Body of pancreas (tissue), 4 donors: ENCODE results near the gene LRCH2. TPM values are rescaled to one million over a fixed set of nuclear protein-coding genes. Genes with fewer than 3 reads are reported as not detected.

Experiments
- ATAC-seq: fragments of 150-250 bp; one replicate; pipeline ENCODE4 v1.9.1; 2016
- DNase-seq, 4 donors: peaks; one replicate each; pipeline ENCODE4 v3.0.0-alpha.2; 2019
- H3K27ac ChIP-seq, 4 donors: fragments of 200-600 bp; sonication (generic); 1 replicate in 3 of 4; 2 replicates in 1 of 4; pipeline versions ENCODE4 v1.5.1 to v1.6.1; 2016 to 2019; ENCODE audit warnings: mild to moderate bottlenecking in 1 of 4, mixed read lengths in 1 of 4, moderate library complexity in 1 of 4
- H3K27me3 ChIP-seq, 2 donors: fragments of 200-600 bp; sonication (generic); one replicate each; pipeline ENCODE4 v1.6.0; 2016; ENCODE audit warnings: mild to moderate bottlenecking in 1 of 2
- H3K36me3 ChIP-seq, 2 donors: fragments of 200-600 bp; sonication (generic); replicated peaks in 1 of 2; 2 replicates each; pipeline ENCODE4 v1.5.1; 2016; ENCODE audit warnings: low read depth in 2 of 2; ENCODE audit not compliant: insufficient read depth in 1 of 2
- H3K4me1 ChIP-seq: fragments of 200-600 bp; sonication (generic); one replicate; pipeline ENCODE4 v1.6.0; 2016
- H3K4me3 ChIP-seq, 2 donors: fragments of 200-600 bp; sonication (generic); 1 replicate in 1 of 2; 2 replicates in 1 of 2; pipeline ENCODE4 v1.5.1; 2016 to 2019
- H3K9me3 ChIP-seq, 3 donors: fragments of 200-600 bp; sonication (generic); 1 replicate in 2 of 3; 2 replicates in 1 of 3; pipeline ENCODE4 v1.5.1; 2016
- POLR2A ChIP-seq, 3 donors: fragments of 450-650 bp; IDR thresholded peaks; one replicate each; pipeline ENCODE4 v1.6.1; 2016; ENCODE audit warnings: antibody characterized with exemption in 3 of 3, mild to moderate bottlenecking in 2 of 3
- WGBS, 2 donors: methylation state at CpG; one replicate each; pipeline ENCODE4 v1.1.5; 2017; 5-methylcytosine and 5-hydroxymethylcytosine counted together
- intact Hi-C: fragments of 100-400 bp; cut with DNase I; formaldehyde crosslinking; loops from one replicate; pipeline ENCODE4 v1.15.1; 2023
- small RNA-seq: library from RNA; depleted of rRNA; stranded (forward); fragments of <200 nt; gene quantifications from one replicate; pipeline ENCODE3, GENCODE V24; 2016
- total RNA-seq, 2 donors: library from RNA; depleted of rRNA; stranded (reverse); fragments of >200 nt; gene quantifications; one replicate each; pipeline ENCODE4 v1.1.0, GENCODE V29; 2016
- TF ChIP-seq, protein P1 (sequence below), 7 experiments: fragments of 450-650 bp in 4 of 7; fragments of 200-600 bp in 3 of 7; sonication (generic) in 3 of 7; IDR thresholded peaks; one replicate each; pipeline ENCODE4 v1.5.1; 2016 to 2019; ENCODE audit warnings: antibody characterized with exemption in 7 of 7

Gene LRCH2
- total RNA-seq, 2 donors from 2014 or later: 0.33 to 1.3 TPM

DNA sequence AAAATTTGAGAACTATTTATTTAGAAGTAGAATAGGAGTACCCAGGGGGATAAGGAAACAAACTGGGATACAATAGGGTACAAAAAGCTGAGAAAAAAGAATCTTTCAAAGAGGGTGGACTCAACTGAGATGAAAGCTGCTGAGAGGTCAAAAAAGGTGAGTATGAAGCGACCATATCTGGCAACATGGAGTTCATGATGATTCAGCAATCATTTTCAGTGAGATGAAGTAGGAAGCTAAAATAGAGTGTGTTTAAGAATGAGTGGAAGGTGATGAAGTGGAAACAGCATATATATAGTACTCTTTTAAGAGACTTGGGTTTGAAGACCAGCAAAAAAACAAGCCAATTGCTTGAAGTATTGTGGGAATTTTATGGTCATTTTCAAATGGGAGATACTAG is 144.5 kb downstream of the LRCH2 start:
- no peak overlapping the region for H3K4me3 ChIP-seq
- DNase-seq (no peak), ATAC-seq (no peak)
- TF ChIP-seq, protein P1, sequence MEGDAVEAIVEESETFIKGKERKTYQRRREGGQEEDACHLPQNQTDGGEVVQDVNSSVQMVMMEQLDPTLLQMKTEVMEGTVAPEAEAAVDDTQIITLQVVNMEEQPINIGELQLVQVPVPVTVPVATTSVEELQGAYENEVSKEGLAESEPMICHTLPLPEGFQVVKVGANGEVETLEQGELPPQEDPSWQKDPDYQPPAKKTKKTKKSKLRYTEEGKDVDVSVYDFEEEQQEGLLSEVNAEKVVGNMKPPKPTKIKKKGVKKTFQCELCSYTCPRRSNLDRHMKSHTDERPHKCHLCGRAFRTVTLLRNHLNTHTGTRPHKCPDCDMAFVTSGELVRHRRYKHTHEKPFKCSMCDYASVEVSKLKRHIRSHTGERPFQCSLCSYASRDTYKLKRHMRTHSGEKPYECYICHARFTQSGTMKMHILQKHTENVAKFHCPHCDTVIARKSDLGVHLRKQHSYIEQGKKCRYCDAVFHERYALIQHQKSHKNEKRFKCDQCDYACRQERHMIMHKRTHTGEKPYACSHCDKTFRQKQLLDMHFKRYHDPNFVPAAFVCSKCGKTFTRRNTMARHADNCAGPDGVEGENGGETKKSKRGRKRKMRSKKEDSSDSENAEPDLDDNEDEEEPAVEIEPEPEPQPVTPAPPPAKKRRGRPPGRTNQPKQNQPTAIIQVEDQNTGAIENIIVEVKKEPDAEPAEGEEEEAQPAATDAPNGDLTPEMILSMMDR (IDR thresholded peaks at IDR 0.05): no peak
- no peak for TF ChIP-seq POLR2A (IDR thresholded peaks at IDR 0.05)
- no peaks in the 10 kb centered on the region for H3K4me1 ChIP-seq
- H3K36me3 ChIP-seq: no peaks in the 10 kb centered on the region
- 46 to 53% methylated on average over 1 of the region's 1 CpG for WGBS, 2 donors
- no peaks in the 10 kb centered on the region for H3K27me3 ChIP-seq
- intact Hi-C loops: no loop called here
- H3K27ac ChIP-seq: no peak overlapping the region
- no peaks in the 10 kb centered on the region for H3K9me3 ChIP-seq

DNA sequence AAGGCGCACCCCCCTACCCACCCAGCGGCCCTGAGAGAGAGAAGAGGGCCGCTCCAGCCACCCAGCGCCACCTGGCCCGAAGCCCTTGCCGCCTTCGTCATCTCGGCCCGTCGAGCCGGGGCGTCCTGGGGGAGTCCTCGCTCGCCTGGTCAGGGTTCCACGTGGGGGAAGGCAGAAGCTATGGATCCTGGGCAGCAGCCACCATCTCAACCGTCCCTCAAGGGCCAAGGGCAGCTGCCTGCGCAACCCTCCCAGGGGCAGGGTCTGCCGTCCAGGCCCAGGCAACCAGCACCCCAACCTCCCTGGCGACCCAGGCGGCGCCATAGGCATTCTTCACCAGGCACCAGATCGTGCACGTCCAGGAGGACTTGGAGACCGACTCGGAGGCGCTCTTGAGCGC is 165.0 kb downstream of the LRCH2 start:
- Histone ChIP-seq H3K27me3 (no peaks in the 10 kb centered on the region), H3K4me3 (no peak overlapping the region), H3K36me3 (no peaks in the 10 kb centered on the region), H3K27ac (no peak overlapping the region), H3K9me3 (no peaks in the 10 kb centered on the region), H3K4me1 (no peaks in the 10 kb centered on the region)
- intact Hi-C loops: no loop called here
- no peak for ATAC-seq
- TF ChIP-seq, protein P1 (IDR thresholded peaks at IDR 0.05): no peak
- no peak for TF ChIP-seq POLR2A (IDR thresholded peaks at IDR 0.05)
- WGBS, 2 donors: 50 to 87% methylated on average over 1 to 11 of the region's 27 CpGs
- DNase-seq: no peak

DNA sequence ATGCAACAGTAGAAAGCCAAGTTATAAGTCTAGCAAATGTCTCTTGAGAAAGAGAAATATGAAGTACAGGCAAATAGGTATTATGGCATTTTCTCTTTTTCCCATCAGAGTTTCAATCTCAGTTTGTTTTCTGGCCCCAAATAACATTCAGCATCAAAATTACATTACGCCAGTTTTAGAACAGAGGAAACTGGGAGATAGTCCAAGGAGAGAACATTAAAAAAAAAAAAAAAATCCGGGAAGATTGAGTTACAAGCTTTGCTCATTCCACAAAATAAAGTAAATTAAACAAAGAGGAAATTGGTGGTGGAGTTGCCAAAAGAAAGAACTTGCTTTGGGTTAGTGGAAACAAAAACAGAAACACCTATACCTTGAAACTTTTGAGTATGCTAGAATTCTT is 166.1 kb downstream of the LRCH2 start:
- WGBS, 2 donors: 27 to 49% methylated on average over 2 of the region's 2 CpGs
- no peaks in the 10 kb centered on the region for H3K36me3 ChIP-seq
- H3K27me3 ChIP-seq: no peaks in the 10 kb centered on the region
- no peak for DNase-seq
- intact Hi-C loops: no loop called here
- no peak overlapping the region for H3K27ac ChIP-seq
- H3K4me3 ChIP-seq: no peak overlapping the region
- no peak for ATAC-seq
- H3K4me1 ChIP-seq: no peaks in the 10 kb centered on the region
- TF ChIP-seq, protein P1 (IDR thresholded peaks at IDR 0.05): no peak
- no peak for TF ChIP-seq POLR2A (IDR thresholded peaks at IDR 0.05)
- H3K9me3 ChIP-seq: no peaks in the 10 kb centered on the region

DNA sequence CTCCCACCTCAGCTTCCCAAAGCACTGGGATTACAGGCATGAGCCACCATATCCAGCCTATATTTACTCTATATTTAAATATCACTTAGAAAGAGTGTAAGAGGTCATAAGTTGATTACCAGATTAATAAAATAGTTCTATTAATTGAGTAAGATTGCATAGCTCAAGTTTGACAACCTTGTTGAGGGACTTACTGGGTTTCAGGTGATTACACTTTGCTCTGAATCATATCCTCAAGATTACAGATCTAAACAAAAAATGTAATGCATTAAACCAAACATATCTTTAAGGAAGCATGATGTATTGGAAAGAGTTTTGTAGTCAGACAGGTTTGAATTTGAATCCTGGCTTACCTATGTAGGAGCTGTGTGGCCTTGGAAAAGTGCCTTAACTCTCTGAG is 168.6 kb downstream of the LRCH2 start:
- no peaks in the 10 kb centered on the region for H3K9me3 ChIP-seq
- no peaks in the 10 kb centered on the region for H3K27me3 ChIP-seq
- no peaks in the 10 kb centered on the region for H3K36me3 ChIP-seq
- ATAC-seq (no peak), DNase-seq (no peak)
- intact Hi-C loops: no loop called here
- H3K4me1 ChIP-seq: no peaks in the 10 kb centered on the region
- H3K27ac ChIP-seq: no peak overlapping the region
- no peak overlapping the region for H3K4me3 ChIP-seq
- TF ChIP-seq, protein P1 (IDR thresholded peaks at IDR 0.05): no peak
- no peak for TF ChIP-seq POLR2A (IDR thresholded peaks at IDR 0.05)

Small RNA genes within 50 kb of the gene (small RNA-seq; reads per million reads assigned to genes)
- gene RF00019 (not detected), gene SNORA35B (7.2 reads per million, percentile 90 among the genes with 10 or more reads in this experiment)

Other genes with a start within 250 kb of the LRCH2 start
- under 1 TPM in 1 of 2 donors, not detected in 1; 0.78 TPM for gene IL13RA2, start 216.5 kb downstream of the LRCH2 start, total RNA-seq
- not detected for gene RBMXL3, start 44.7 kb downstream of the LRCH2 start, total RNA-seq
- gene LUZP4, start 55.6 kb upstream of the LRCH2 start, total RNA-seq: not detected